Femur (tissue), 1 donor: ENCODE measurements around the gene PMEL.

Source experiments
- DNase-seq: peaks from one replicate; pipeline ENCODE4 v3.0.0-alpha.2; 2017

PMEL gene

DNA sequence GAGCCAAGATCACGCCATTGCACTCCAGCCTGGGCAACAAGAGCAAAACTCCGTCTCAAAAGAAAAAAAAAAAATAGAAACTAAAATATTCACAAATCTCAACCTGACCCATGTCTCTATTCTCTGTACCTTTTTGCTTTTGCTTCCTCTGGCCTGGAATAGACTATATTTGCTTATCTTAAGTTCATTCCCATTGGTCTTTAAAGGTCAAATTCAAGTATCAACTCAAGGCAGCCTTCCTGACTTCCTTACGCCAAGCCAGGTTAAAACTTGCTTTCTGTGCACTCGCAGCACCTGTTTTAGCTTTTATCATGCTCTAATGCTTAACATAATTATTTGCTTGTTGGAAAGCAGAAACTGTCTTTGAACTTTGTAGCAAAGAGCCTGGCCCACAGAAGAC lies 52.9 kb downstream of the PMEL start:
- no peak for DNase-seq

DNA sequence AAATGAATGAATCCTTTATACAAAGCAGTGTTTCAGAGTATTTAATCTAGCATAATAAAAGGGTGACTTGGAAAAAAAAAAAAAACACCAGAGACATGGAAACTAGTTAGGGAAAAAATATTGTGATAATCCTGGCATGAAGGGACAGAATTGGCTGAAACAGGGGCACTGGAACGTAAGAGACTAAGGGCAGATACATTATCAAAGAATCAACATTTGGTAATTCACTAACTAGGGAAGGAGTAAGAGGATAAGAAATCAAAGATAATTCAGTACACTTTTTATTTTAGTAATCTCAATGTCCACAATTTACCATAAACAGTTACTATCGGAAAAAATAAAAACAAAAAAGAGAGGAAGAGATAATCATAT lies 56.3 kb downstream of the PMEL start:
- DNase-seq: no peak

DNA sequence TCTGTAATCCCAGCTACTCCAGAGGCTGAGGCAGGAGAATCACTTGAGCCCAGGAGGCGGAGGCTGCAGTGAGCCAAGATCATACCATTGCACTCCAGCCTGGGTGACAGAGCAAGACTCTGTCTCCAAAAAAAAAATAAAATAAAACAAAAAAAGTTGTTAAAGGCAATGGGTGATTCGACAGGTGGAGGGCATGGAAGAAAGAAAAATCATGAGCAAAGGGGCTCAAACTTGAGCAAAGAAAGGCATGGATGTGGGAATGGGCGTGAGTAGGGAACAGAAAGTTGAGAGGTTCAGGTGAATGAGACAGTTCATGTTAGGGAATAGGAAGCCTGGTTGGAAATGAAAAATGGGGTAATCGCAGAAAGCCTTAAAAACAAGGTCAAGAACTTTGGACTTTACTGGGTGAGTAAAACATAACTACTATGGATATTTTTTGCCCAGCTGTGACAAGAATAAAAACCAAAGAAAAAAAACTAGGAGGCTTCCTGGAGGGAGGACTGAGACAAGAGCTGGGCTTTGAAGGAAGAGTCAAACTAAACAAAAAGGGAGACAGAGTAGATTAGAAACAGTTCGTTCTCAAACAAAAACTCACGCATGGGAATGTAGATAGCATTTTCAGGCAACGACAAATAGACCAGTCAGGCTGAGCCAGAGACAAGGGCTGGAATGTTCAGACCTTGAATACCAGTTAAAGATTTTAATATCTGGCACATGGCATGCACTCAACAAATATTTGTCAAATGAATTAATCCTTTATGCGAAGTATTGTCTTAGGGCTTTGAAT lies 56.9 kb downstream of the PMEL start:
- DNase-seq: no peak

DNA sequence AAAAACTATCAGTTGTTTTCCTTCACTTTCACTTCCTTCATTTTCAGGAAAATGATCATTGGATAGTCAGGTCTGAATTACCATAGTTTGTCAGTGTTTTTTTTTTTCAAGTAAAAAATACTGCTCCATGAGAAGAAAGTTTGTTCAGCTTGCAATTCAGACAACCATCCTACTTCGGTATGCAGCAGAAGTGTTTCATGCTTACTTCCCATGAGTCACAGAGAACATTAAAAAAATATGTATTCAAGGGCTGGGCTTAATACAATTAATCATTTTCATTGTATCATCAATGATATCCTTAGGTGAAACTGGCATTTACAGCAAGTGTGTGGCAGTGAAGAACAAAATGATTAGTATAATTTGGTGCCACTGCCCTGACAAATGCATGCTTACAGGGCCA lies 59.8 kb downstream of the PMEL start:
- no peak for DNase-seq
